NCI-H2081 (cell line): Measurements from ENCODE around the gene SEC14L1.
"Not testable (repeated sequence)": the region's sequence is repeated elsewhere in the genome, so short reads cannot be mapped to it uniquely, and the experiment has no call there.

ENCODE experiments used
- DNase-seq, 2 experiments: peaks; one replicate each; lab custom pipeline; 2025; lab: John Stamatoyannopoulos, UW

Gene SEC14L1

DNA sequence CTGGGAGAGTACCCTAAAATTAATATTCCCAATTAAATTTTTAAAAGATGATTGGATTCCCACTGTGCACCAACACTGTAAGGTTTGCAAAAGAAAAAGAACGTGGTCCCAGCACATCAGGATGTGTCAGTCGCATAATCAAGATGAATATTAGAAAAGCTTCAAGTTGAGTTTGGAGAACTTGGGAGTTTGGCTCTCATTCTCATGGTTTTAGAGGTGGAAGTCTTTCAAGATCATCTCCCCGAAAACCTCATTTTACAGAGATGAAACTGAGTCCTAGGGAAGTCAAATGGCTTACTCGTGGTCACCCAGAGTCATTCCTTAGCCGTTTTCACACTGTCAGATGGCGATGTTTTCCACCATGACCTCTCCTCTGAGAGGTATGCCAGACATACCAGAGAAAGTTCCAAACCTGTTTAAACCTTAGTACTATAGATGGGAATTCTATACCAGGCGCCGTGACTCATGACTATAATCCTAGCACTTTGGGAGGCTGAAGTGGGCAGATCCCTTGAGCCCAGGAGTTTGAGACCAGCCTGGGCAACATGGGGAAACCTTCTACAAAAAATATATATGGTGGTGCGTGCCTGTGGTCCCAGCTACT, 1.2 kb downstream of the SEC14L1 start:
- DNase-seq, result peak in 1 of 2 experiments; percentile 32

DNA sequence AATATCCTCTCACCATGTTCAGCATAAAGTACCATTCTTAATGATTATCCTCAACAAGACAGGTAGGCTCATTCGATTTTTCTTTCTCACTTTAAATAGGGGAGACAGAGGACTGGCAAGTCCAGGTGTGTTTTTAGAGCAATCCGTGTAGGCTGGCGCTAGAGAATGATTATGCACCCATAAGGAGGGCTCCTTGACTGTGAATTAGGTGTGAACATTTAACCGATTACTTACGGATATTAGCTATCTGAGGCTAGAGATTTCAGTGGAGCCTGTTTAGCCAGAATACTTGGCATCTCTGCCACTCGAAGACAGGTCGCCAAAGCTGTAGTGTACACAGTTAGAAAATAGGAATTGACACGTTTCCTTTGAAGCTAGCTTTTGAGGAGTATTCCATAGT, 1.9 kb downstream of the SEC14L1 start:
- peak in 1 of 2 experiments; percentile 51 for DNase-seq

DNA sequence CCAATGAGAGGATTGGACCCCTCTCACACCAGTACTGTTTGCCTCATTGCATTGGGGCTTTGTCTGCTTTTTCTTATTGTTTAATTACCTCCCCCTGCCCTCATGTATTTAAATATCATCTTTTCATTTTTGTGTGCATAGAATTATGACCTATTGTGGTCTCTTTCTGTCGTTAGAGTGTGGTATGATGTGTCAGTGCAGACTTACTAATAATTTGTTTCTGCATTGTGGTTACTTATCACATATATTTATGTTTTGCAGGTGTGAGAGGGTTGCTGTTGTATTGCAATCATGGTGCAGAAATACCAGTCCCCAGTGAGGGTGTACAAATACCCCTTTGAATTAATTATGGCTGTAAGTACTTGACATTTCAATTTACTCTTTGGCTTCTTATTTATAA, 2.5 kb downstream of the SEC14L1 start:
- peak in 1 of 2 experiments; percentile 41 for DNase-seq

DNA sequence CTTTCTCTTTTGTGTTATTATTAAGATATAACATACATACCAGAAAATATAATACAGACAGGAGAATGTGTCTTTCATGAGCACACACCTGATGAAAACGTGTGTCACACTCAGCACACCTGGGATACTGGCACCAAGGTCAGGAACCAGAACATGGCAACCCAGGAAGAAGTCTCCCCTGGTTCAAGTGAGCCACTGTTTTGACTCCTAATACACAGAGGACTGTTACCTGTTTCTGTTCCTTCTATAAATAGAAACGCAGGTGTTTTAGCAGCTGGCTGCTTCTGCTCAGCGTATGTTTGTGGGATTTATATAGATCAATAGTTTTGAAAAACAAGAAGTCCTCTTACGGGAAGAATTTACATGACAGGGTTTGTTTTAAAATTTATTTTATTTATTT, 3.5 kb downstream of the SEC14L1 start:
- peak in 1 of 2 experiments; percentile 76 for DNase-seq

GRCh38 chr17:77145224-77145611, 4.4 kb downstream of the SEC14L1 start:
- peak in 1 of 2 experiments; percentile 40 for DNase-seq

DNA sequence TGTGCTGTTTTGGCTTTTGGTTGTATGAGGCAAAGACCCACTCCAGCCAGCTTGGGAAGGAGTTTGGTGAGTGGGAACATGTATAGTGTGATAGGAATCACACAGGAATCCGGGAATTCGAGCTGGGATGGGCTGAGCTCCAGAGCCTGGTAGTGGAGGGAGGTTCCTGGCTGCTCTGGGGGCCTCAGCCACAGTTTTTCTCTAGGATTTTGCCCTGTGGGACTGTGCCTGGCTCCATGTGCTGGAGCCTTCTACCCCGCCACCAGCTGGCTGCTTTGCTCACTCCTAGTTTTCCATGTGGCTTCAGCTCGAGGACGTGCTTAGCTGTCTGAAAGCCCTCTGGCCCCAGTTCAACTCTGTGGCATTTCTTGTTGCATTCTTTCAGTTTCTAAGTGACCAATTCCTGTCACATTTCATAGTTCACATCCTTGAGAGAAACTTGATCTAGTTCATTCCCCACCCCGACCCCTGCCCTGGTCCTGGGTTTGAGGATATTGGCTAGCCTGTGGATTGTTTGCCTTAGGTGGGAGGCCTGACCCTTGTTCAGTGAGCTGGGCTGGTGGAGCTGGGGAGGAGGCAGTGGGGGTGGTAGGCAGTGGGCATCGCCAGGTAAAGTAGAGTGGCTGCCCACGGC, 5.0 kb downstream of the SEC14L1 start:
- DNase-seq, result peak in 1 of 2 experiments; percentile 58

DNA sequence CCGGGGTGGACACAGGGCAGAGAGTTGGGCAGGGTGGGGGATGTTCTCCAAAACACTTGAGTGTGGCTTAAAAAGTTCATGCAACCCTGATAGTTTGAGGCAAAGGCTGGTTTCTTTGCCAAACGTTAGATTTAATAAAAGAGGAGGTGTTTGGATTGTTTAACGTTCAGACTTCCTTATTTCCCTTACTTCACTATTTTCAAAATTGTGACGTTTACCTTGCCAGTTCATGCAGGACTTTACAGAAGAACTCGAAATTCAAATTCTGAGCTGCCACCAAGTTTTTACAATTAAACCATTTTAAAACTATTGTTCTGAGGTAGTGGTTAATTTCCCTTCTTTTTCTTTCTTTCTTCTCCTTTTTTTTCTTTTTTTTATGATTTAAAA, 5.5 kb downstream of the SEC14L1 start:
- DNase-seq, result no peak

- DNase-seq, result peak; percentile 54 to 78
Measured at GRCh38 chr17:77146882-77147281, 6.1 kb downstream of the SEC14L1 start.

- no peak for DNase-seq
Measured at GRCh38 chr17:77147357-77147801, 6.6 kb downstream of the SEC14L1 start.

DNA sequence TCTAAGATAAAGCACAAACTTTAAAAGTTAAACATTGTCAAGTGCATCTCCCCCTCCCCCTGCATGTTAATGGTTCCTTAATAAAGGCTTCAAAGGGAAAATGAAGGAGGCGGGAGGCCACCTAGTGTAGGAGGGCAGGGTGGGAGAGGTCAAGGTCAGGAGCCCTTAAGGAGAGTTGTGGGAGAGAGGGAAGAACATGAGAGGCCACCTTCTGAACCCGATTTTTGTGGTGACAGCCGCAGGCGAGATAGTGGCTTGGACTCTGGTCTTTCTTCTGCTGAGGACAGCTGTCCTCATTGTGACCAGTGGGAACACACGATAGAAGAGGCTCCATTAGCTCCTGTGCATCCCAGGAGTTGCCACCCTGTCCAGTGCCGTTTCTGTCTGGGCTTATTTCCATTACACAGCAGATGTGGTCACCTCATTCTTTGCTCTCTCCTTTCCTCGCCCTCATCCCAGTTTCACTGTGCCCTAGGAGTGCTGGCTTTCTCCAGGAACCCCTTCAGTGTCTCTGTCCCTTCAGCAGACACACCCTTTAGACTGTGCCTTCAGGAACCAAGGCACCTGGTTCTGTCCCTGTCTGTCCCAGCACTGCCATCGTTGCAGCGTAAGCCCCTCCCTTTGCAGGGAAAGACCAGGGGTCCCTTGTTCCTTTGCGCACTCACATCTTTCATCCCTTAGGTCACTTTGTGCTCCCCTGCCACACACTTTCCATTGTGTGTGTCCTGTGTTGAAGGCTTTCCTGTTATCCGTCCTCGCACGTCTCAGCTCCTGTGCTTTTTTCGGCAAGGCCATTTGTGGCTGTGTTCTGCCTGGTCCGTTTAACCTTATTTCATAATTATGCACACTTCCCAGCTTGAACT, 7.5 kb downstream of the SEC14L1 start:
- no peak for DNase-seq

DNA sequence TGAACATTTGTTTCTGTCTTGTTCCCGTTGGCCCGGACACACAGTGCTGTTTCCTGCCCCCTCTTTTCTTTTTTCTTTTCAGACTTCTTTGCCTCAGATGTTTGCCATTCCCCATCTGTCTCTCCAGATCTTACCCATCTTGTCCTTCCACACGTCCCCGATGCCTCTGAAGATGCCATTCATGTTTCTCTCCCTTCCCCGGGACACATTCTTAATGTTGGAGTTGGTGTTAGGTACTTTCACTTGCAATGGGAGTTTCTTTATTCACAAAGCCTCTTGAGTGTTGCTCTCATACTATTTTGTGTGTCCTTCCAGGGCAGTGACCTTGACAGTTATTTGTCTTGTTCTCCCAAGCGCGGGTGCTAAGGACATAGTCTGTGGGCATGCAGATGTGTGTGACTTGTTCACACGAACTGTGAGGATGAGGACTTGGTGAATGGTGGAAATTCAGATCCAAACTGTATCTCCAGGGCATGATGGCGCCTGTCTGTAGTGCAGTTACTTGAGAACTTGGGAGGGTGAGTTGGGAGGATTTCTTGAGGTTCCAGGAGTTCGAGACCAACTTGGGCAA, 8.3 kb downstream of the SEC14L1 start:
- no peak for DNase-seq

GRCh38 chr17:77150196-77150595, 9.4 kb downstream of the SEC14L1 start:
- no peak for DNase-seq

- peak in 1 of 2 experiments; percentile 33 for DNase-seq
Measured at GRCh38 chr17:77151186-77151585, 10.4 kb downstream of the SEC14L1 start.

- not testable (repeated sequence) for DNase-seq
Measured at GRCh38 chr17:77152056-77152455, 11.3 kb downstream of the SEC14L1 start.

DNA sequence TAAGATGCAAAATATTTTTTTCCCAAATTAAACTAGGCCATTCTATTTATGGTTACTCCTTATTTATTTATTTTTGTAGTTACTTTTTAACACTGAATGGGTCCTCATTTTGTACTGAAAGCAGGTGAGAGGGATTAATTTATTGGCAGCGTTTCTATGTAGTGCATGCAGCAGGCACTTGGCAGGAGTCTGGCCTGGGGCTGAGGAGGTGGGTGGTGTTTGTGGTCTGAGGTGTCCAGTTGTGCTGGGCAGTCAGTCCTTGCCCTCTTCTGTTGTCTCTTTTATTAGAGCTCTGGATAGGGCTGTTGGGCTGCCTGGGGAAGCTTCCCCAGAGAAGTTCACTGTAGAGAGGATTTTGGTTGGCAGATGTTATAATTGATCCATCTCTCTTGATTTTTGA, 12.7 kb downstream of the SEC14L1 start:
- peak in 1 of 2 experiments; percentile 66 for DNase-seq

- DNase-seq, result no peak
Measured at GRCh38 chr17:77153999-77154586, 13.3 kb downstream of the SEC14L1 start.

GRCh38 chr17:77155125-77155524, 14.4 kb downstream of the SEC14L1 start:
- peak in 1 of 2 experiments; percentile 43 for DNase-seq

- not testable (repeated sequence) for DNase-seq
Measured at GRCh38 chr17:77157766-77158165, 17.0 kb downstream of the SEC14L1 start.

GRCh38 chr17:77160091-77160874, 19.5 kb downstream of the SEC14L1 start:
- peak; percentile 50 to 91 for DNase-seq

- peak; percentile 90 to 97 for DNase-seq
Measured at GRCh38 chr17:77160875-77161530, 20.2 kb downstream of the SEC14L1 start.

GRCh38 chr17:77161953-77162352, 21.2 kb downstream of the SEC14L1 start:
- DNase-seq, result no peak
